Suprapubic skin (tissue), 4 donors: ENCODE measurements around the gene LIMS2.

Experiments
- CTCF ChIP-seq, 2 donors: fragments of 200-600 bp in 1 of 2; fragments of 450-650 bp in 1 of 2; sonication (generic) in 1 of 2; IDR thresholded peaks; one replicate each; pipeline ENCODE4 v1.5.1; 2016 to 2019; ENCODE audit warnings: antibody characterized with exemption in 2 of 2, mild to moderate bottlenecking in 1 of 2, moderate library complexity in 1 of 2
- POLR2A ChIP-seq, 2 donors: fragments of 450-650 bp; IDR thresholded peaks; one replicate each; pipeline ENCODE4 v1.6.1; 2017; ENCODE audit warnings: antibody characterized with exemption in 2 of 2, mild to moderate bottlenecking in 2 of 2, moderate library complexity in 2 of 2
- POLR2AphosphoS5 ChIP-seq, 3 donors: sonication (generic); formaldehyde crosslinking; IDR thresholded peaks; one replicate each; pipeline ENCODE4 v1.6.1; 2017; ENCODE audit warnings: antibody characterized with exemption in 3 of 3

- TF ChIP-seq CTCF (IDR thresholded peaks at IDR 0.05) (no peak), POLR2AphosphoS5 (IDR thresholded peaks at IDR 0.05) (no peak), POLR2A (IDR thresholded peaks at IDR 0.05) (no peak)
These were observed 42.9 kb upstream of the LIMS2 start for GRCh38 chr2:127718271-127718670.
